ENCODE data around the gene NFYB. TPM values are rescaled to one million over a fixed set of nuclear protein-coding genes. Genes with fewer than 3 reads are reported as not detected.

Gene NFYB
- total RNA-seq, 1 donor from 2014 or later = 19.7 TPM

GRCh38 chr12:104137001-104137901 is 759 bp downstream of the NFYB start:
- DNase-seq (ENCODE audit: low spot score) = peak; percentile 48
- no peak for TF ChIP-seq CTCF (IDR thresholded peaks at IDR 0.05; ENCODE audit: unreplicated experiment)
- peak overlapping the region; percentile 77 for H3K27ac Mint-ChIP-seq (ENCODE audit: unreplicated experiment)
- H3K4me1 Mint-ChIP-seq (ENCODE audit: unreplicated experiment) = peaks cover 18% of the 10 kb centered on the region
- peak overlapping the region; percentile 93 for H3K4me3 Mint-ChIP-seq (ENCODE audit: unreplicated experiment)
- peaks cover 12% of the 10 kb centered on the region for H3K27me3 Mint-ChIP-seq (ENCODE audit: unreplicated experiment)
- H3K36me3 Mint-ChIP-seq (ENCODE audit: low read depth, unreplicated experiment) = peaks cover 4% of the 10 kb centered on the region
- H3K9me3 Mint-ChIP-seq (ENCODE audit: unreplicated experiment) = no peaks in the 10 kb centered on the region

- Mint-ChIP-seq H3K4me3 (ENCODE audit: unreplicated experiment) (peak overlapping the region; percentile 93), H3K27me3 (ENCODE audit: unreplicated experiment) (peaks cover 11% of the 10 kb centered on the region), H3K27ac (ENCODE audit: unreplicated experiment) (peak overlapping the region; percentile 77), H3K36me3 (ENCODE audit: low read depth, unreplicated experiment) (peaks cover 7% of the 10 kb centered on the region), H3K9me3 (ENCODE audit: unreplicated experiment) (no peaks in the 10 kb centered on the region), H3K4me1 (ENCODE audit: unreplicated experiment) (peaks cover 18% of the 10 kb centered on the region)
- DNase-seq (ENCODE audit: low spot score) = no peak
- no peak for TF ChIP-seq CTCF (IDR thresholded peaks at IDR 0.05; ENCODE audit: unreplicated experiment)
These were observed 1.4 kb downstream of the NFYB start for GRCh38 chr12:104136577-104136976.

- no peak overlapping the region for H3K27ac Mint-ChIP-seq (ENCODE audit: unreplicated experiment)
- DNase-seq (ENCODE audit: low spot score) = no peak
- no peak overlapping the region for H3K4me3 Mint-ChIP-seq (ENCODE audit: unreplicated experiment)
- peaks cover 11% of the 10 kb centered on the region for H3K27me3 Mint-ChIP-seq (ENCODE audit: unreplicated experiment)
- no peaks in the 10 kb centered on the region for H3K9me3 Mint-ChIP-seq (ENCODE audit: unreplicated experiment)
- peaks cover 7% of the 10 kb centered on the region for H3K36me3 Mint-ChIP-seq (ENCODE audit: low read depth, unreplicated experiment)
- H3K4me1 Mint-ChIP-seq (ENCODE audit: unreplicated experiment) = peaks cover 18% of the 10 kb centered on the region
- TF ChIP-seq CTCF (IDR thresholded peaks at IDR 0.05; ENCODE audit: unreplicated experiment) = no peak
These were observed 3.1 kb downstream of the NFYB start for GRCh38 chr12:104134882-104135281.

- no peak for TF ChIP-seq CTCF (IDR thresholded peaks at IDR 0.05; ENCODE audit: unreplicated experiment)
These were observed 4.1 kb downstream of the NFYB start for GRCh38 chr12:104133866-104134265.

GRCh38 chr12:104133321-104133720 is 4.7 kb downstream of the NFYB start:
- Mint-ChIP-seq H3K27ac (ENCODE audit: unreplicated experiment) (no peak overlapping the region), H3K36me3 (ENCODE audit: low read depth, unreplicated experiment) (peaks cover 7% of the 10 kb centered on the region), H3K27me3 (ENCODE audit: unreplicated experiment) (peaks cover 5% of the 10 kb centered on the region), H3K4me3 (ENCODE audit: unreplicated experiment) (no peak overlapping the region), H3K9me3 (ENCODE audit: unreplicated experiment) (no peaks in the 10 kb centered on the region), H3K4me1 (ENCODE audit: unreplicated experiment) (peaks cover 14% of the 10 kb centered on the region)
- no peak for DNase-seq (ENCODE audit: low spot score)
- TF ChIP-seq CTCF (IDR thresholded peaks at IDR 0.05; ENCODE audit: unreplicated experiment) = no peak

More at GRCh38 chr12:104133866-104134265, 4.1 kb downstream of the NFYB start:
- Mint-ChIP-seq H3K27ac (ENCODE audit: unreplicated experiment) (no peak overlapping the region), H3K4me1 (ENCODE audit: unreplicated experiment) (peaks cover 17% of the 10 kb centered on the region), H3K36me3 (ENCODE audit: low read depth, unreplicated experiment) (peaks cover 7% of the 10 kb centered on the region), H3K4me3 (ENCODE audit: unreplicated experiment) (no peak overlapping the region), H3K27me3 (ENCODE audit: unreplicated experiment) (peaks cover 7% of the 10 kb centered on the region), H3K9me3 (ENCODE audit: unreplicated experiment) (no peaks in the 10 kb centered on the region)
- DNase-seq (ENCODE audit: low spot score) = no peak

Data from endothelial cell (in vitro differentiated cells).